ENCODE measurements around the gene FAM184B.

GRCh38 chr4:17670423-17670822 is 111.0 kb downstream of the FAM184B start:
- TF ChIP-seq CTCF (IDR thresholded peaks at IDR 0.05) (no peak), POLR2A (IDR thresholded peaks at IDR 0.05) (no peak)

Measured in heart left ventricle (tissue), 13 donors.